GM21723 (cell line): ENCODE data around the gene IGDCC3.

Experiments
- ATAC-seq: cut with Tn5 transposase; IDR thresholded peaks from one replicate; pipeline ENCODE4 v1.9.1; 2021; ENCODE audit warnings: mild to moderate bottlenecking, moderate library complexity; ENCODE audit not compliant: unreplicated experiment

Gene IGDCC3

DNA sequence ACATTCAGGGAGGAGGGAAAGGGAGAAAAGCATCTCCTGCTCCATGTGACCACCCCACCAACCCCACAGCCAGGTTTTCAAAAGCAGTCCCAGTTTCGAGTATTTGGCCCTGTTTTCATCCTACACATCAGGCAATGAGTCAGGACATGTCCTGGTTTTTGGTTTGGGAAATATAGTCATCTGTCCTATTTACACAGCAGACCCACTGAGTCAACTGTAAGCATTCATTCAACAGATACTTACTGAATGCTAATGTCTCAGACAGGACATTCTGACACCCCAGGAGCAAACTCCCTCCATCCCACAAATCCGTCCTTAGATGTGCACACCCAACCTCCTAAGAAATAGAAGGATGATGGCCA, 32.9 kb downstream of the IGDCC3 start:
- no peak for ATAC-seq

DNA sequence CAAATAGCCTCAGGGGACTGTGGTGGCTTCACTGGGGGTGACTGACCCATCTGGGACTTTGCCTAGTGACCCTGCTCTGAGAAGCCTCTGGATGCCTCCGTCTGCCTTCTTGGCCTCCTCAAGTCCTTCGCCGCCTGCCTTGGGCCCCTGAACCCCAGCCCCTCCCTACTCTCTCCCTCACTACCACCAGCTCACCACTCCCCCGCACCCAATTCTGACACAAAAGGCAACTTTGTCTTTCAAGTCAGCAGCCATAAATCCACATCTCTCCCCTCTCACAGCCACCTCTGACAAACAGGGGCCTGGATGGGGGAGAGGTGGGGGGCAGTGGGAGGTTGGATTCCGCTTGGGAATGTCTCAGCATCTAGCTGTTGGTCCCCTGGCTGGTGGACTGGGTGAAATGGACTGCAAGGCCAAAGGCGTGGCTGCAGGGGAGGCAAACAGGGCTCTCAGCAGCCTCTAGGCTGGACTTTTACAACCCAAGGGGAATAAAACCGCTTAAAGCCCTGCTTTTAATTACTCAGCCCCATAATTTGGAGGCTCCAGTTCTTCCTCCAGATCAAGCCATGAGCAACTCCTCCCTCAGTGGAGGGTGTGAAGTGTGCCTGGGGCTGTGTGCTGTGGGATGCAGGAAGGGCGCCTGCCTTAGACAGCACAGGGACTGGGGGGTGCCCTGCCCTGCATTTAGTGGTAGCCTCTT, 33.4 kb downstream of the IGDCC3 start:
- ATAC-seq = no peak

DNA sequence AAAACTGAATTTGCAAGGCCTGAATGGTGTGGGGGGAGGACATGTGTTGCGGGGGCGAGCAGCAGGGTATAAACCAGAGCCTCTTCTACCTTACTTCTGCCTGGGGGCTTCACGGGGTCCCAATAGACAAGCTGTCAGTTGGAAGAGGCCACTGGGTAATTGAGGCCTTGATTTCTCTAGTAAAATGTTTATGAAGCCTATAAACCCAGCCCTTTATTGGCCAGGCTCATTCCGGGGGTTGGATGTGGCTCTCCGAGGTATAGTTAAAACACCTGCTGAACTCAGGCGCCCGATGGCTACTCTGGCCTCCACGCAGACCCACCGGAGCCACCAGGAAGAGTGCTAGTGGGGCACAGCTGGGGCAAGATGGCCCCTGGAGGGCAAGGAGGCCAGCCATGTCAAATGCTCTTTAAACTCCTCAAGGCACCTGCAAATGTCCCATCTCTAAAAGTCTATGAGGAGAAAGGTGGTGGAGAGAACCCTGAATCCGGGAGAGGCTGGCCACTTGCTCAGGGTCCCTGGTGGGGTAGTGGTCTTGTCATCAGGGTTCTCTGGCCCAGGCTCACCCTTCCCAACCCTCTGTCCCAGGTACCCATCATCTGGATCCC, 34.3 kb downstream of the IGDCC3 start:
- no peak for ATAC-seq

GRCh38 chr15:65342493-65342892, 35.3 kb downstream of the IGDCC3 start:
- ATAC-seq = no peak

DNA sequence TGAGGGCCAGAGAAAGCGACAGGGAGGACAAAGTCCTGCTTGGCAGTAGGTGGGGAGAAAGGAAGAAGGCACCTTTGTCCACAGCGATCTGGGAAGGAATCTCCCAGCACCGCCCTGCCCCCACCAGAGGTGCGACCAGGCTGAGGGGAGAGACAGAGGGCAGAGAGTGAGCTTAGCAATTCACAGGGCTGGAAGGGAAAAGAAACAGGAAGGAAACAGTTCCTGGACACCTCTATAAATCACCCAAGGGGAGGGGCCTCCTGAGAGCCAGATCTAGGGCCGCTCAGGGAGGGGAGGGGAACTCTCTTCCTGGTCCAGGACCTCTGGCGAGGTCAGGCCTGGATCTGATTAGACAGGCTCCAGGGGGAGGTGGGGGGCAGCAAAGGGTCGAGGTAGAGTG, 37.9 kb downstream of the IGDCC3 start:
- ATAC-seq = no peak

GRCh38 chr15:65339416-65339815, 38.4 kb downstream of the IGDCC3 start:
- no peak for ATAC-seq

DNA sequence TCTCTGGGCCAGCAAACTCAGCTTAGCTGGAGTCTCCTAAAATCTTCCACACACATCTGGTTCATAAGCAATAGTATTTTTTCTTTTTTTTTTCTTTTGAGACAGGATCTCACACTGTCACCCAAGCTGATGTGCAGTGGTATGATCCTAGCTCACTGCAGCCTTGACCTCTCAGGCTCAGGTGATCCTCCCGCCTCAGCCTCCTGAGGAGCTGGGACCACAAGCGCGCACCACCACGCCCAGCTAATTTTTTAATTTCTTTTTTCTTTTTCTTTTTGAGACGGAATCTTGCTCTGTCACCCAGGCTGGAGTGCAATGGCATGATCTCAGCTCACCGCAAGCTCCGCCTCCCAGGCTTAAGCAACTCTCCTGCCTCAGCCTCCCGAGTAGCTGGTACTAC, 39.0 kb downstream of the IGDCC3 start:
- no peak for ATAC-seq

- no peak for ATAC-seq
Measured at GRCh38 chr15:65338366-65338765, 39.4 kb downstream of the IGDCC3 start.

- no peak for ATAC-seq
Measured at GRCh38 chr15:65337436-65338070, 40.2 kb downstream of the IGDCC3 start.

DNA sequence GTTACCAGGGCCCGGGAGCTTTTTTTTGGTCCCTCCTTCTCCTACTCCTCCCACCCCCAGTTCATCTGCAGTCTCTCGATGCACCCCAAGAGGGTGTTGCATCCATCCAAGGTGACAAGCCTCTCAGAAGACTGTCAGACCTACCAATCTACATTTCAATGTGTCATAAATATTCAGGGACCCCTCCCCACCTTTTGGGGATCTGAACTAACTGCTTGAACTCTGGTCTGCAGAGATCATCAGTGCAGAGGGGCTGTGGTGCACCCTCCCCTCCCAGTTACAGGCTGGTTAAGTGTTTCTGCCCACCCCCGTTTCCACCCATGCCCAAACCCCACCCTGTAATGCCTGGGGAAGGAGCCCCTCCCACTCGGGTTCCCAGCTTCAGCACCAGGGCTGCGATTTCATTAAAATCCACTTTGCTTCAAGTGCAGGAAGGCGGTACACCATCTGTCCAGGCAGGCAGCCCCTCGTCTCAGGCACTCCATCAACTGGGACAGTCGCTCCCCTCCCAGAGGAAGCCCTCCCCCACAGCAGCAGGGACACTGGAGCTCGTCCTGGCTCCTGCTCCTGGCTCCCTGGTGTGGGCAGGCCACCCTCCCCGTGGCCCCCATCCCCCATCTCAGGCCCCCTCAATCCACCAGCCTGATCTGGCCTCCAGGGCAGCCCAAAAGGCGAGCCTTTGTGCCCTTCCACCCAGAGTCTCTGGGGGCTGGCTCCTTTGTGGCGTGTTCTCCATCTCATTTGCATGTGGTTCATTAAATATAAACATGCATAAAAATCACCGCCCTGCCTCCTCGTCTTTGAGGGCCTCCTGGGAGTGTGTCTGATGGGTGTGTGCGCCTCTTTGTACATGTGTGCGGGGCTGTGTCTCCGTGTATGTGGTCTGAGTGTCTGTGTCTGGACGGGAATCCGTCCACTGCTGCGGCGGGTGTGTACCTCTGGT, 41.0 kb downstream of the IGDCC3 start:
- no peak for ATAC-seq

GRCh38 chr15:65335278-65336055, 42.3 kb downstream of the IGDCC3 start:
- no peak for ATAC-seq

DNA sequence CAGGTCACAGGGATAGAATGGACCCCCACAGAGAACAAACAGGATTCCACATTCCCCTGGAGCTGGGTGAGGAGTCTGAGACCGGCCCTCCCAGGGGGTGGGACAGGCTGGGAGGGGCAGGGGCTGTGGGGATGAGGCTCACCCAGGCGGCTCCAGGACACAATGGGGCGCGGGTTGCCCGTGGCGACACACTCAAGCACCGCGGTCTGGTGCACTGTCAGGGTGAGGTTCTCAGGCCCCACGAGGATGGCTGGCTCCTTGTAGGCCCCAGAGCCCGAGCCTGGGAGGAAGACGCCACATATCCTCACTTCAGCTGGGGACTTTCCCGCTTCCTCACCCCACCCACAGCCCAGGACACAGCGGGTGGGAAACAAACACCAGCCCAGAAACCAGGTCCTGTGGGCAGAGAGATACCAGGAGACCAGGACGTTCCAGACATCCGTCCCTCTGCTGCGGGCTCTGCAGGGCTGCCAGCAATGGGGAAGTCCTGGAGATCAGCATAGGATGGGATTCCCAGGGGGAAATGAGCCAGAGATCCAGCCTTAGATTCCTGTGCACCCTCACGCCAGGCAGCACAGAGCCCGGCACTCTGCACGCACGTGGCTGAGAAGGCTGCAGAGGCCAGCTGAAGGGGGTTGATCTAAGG, 43.1 kb downstream of the IGDCC3 start:
- ATAC-seq = no peak

DNA sequence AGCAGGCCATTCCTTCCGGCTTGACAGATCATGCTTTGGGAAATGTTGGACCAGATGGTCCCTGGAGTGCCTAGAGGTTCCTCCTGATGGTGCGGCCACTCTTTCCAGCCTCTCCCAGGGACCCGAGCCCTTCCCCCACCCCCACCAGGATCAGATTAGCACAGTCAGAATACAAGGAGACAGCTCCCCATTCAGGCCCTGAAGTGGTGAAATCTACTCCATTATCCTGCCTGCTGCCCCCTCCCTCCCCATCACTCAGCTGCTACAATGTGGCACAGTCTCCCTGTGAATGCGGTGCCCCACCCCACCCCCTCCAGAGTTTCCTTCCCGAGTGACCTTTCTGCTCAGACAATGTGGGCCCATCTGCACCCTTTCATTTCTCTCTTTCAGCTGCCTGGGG, 43.9 kb downstream of the IGDCC3 start:
- ATAC-seq = no peak

DNA sequence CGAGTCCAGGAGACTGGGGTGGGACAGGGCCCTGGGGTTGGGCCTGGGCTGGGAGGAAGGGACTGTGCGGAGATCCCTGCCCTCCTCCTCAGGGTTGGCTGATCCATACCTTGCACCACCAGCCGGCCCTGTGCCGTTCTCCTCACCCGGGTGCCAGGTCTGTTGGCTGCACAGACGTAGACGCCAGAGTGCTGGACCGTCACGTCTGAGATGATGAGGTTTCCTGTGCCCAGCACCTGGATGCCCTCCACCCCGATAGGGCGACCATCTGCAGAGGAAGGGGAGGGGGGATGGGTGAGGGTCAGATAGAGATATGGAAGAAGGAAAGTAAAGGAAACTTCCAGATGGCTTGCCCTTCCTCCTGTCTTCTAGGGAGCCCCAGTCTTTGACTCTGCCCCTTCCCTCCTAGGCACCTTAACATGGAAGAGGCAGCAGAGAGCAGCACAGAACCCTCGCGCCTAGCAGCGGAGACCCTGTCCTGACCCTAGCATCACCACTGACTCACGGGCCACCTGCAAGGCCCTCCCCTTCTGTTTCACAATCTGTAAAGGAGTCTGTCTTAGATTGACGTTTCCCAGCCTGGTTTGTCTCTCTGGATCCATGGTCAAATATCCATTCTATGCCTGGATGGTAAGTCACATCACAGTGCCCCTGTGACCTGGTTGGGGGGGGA, 44.5 kb downstream of the IGDCC3 start:
- ATAC-seq = no peak

DNA sequence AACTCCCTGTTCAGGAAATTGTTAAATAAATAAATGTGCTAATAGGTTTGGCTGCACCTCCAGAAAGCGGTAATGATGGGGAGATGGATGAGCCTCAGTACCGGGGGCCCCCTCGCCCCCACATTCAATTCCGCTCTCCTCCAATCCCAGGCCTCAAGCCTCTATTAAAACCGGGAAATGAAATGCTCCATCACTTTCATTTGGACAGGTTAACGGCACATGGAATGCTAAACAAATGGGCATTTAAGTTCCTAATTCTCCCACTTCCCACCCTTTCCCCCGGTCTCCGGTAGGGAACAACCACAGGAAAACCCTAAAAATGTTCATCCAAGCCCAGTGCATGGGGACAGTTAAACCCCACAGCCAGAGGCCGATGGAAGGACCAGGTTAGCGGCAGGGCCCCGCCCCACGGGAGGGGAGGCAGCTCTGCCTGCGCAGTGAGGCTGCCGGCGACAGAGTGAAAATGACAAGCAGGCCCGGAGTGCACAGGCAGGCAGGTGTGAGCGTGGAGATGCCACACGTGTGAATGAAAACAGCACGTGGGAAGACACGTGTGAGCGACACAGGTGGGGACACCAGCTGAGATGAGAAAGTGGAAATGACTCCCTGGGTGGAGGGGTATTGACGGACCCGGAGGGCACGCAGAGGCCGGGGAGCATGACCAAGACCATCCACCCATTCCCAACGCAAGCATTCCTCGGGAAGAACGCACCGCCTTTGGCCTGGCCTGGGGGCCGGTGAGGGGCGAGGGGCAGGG, 45.2 kb downstream of the IGDCC3 start:
- ATAC-seq = no peak

DNA sequence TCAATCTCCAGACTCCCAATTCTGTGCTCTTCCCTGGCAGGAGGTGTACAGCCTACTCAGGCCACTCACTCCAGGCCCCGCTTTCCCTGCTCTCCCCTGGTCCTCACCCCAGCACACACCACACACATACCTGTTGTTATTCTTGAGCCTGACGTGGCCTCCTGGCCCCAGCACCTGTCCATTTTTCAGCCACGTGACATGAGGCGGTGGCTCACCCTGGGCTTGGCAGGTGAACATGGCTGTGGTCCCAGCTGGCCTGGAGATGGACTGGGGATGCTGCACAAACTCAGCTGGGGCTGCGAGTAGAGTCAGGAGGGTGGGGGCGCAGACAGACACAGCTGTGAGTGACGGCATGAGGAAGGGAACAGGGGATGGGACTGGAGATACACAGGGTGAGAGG, 46.0 kb downstream of the IGDCC3 start:
- no peak for ATAC-seq

DNA sequence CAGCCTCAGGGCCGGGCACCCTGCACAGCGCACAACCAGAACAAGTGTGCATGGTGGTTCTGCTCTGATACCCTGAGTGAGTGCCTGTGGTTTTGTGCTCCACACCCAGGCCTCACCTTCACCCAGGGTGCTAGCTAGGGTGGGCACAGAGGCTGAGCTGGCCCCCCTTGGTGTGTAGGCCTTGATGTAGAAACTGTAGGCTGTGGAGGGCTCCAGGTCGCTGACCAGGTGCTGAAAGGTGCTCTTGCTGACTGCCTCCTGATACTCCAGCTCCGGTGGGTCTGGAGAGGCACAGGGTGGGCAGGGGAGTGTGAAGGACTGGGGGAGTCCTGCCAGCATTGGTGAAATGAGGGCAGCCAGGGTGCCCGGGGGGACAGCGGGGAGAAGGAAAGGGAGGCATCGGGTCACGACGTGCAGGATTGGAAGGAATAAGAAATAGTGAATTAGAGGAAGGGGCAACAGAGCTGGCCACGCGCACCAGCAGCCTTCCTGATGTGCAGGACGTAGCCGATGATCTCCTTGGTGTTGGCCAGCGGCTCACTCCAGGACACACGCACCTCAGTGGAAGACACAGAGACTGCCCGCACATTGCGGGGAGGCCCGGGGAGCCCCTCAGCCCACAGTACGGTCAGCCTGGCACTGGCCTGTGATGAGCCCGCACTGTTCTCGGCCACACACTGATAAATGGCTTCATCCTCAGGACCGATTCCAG, 46.7 kb downstream of the IGDCC3 start:
- ATAC-seq = no peak
